HG02870 (cell line): ENCODE results near the gene IQSEC1.

ENCODE experiments used
- ATAC-seq: cut with Tn5 transposase; IDR thresholded peaks from one replicate; pipeline ENCODE4 v1.9.1; 2021; ENCODE audit warnings: mild to moderate bottlenecking, moderate library complexity; ENCODE audit not compliant: unreplicated experiment

IQSEC1 gene

DNA sequence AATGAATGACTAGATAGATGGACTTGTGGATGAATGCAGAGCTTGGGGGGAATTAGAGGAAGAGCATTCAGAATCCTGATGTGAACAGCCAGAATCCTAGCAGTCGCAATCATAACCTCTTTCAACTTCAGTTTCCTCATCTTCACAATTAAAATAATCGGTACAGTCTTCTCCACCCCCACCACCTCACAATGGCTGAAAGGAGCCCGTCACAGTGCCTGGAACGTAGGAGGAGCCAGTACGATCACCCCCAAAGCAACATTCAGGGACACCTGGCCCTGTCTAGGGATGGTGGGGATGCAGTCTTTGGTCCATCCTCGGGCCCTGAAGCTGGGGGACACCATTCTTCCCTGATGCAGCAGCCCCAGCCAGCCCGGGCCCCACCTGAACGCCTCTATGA, 151.5 kb downstream of the IQSEC1 start:
- ATAC-seq: no peak

GRCh38 chr3:12920967-12921366, 152.3 kb downstream of the IQSEC1 start:
- no peak for ATAC-seq

GRCh38 chr3:12919205-12919604, 154.0 kb downstream of the IQSEC1 start:
- no peak for ATAC-seq

DNA sequence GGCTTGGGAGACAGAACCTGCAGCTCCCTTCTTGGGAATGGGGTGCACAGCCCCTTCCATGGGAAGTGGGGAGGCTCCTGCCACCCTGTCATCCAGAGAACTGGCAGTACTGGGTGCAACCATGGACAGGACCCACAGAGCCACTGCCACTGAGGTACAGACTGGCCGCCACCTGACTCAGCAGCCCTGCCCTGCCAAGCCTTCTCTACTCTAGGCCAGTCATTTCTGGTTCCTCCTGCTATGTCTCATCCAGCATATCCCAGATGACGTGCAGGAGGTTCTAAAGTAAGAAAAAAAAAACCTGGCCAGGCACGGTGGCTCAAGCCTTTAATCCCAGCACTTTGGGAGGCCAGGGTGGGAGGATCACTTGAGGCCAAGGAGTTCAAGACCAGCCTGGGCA, 155.0 kb downstream of the IQSEC1 start:
- ATAC-seq: no peak

GRCh38 chr3:12916159-12916558, 157.1 kb downstream of the IQSEC1 start:
- ATAC-seq: peak; percentile 78

DNA sequence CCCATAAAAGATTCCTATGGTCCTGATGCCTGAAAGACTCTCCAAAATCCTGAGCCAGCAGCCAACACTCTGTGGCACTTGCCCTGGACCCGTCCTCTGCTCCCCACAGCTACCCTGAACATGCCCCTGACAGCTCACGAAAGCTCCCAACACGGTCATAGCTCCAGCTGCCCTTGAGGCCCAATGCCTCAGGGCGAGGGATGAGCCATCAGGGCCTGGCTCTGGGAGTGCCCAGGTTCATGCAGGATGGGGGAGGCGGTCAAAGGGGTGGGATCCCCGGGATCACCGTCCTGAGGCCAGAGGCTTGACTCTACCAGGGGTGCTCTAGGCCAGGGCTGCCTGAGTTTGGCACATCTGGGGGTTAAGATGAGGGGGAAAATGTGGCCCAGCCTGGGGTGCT, 159.1 kb downstream of the IQSEC1 start:
- ATAC-seq: no peak

DNA sequence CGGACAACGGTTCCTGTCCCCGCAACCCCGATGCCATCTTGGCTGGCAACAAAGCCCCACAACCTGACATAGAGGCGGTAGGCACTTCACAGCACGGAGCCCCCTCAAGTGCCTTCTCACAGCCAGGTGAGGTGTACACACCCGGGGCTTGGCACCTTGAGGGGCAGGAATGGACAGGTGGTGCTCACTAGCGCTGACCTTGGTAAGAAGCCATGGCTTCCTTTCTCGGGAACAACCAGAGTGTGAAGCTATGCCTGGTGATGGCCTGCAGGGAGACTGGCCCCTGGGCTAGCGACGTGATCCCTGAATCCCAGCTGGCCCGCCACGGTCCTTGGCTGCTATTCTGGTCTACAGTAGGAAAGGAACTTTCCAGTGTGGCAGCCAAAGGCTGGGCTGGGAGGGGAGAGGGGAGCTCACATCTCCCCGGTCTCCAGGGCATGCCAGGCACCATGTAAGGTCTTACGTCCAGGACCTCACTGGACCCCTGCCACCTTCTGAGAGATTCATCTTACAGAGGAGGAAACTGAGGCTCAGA, 161.3 kb downstream of the IQSEC1 start:
- ATAC-seq: no peak

GRCh38 chr3:12910356-12911099, 162.7 kb downstream of the IQSEC1 start:
- ATAC-seq: no peak

DNA sequence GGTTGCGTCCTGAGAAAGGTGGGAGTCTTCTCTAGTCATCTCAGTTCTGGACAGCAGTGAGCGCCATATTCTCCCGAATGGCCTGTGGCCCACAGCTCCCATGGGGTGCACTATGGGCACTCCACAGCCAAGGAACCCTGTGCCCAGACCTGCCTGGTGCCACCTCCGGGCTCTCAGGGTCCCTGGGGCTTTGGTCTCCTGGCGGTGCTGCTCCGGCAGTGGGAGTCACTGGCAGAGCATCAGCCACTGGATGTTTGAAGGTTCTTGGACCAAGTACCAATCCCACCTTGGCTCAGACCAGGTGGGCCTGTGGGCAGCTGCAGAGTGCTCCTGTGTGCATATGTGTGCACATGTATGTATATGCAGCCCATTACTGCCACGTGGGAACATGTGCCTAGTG, 163.5 kb downstream of the IQSEC1 start:
- no peak for ATAC-seq

DNA sequence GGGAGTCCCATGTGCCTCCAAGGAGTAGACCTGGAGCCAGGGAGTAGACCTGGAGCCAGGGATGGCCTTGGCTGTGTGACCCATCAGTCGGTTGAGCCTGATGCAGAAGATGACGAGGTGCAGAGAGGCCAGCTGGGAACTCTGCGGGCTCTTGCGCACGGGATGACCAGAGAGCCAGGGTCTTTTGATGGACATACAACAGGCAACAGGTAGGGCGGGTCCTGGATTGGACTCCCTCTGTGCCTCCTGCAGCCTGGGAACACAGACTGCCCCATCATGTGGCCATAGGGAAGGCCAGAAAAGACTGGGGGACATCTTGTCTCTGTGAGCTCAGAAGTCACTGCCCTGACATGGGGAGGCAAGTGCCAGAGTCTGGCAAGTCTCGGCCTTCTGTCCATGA, 164.4 kb downstream of the IQSEC1 start:
- ATAC-seq: no peak

GRCh38 chr3:12908136-12908730, 165.0 kb downstream of the IQSEC1 start:
- ATAC-seq: no peak

DNA sequence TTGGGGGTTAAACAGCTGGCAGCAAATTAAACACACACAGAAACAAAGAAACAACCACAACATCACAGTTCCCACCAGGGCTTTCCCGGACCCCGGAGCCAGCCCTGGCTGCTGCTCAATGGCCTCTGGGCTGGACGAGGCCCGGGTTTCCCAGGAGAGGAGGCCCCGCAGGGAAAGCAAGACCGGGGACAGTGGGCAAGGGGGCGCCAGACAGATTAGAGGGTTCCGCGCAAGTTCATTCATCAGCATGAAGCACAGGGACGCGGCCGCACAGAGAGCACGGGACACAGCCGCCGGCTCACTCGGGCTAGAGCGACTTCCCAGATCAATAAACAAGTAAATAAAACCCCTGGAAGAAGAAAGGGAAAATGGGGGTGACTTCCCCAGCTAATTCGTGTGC, 165.5 kb downstream of the IQSEC1 start:
- no peak for ATAC-seq

DNA sequence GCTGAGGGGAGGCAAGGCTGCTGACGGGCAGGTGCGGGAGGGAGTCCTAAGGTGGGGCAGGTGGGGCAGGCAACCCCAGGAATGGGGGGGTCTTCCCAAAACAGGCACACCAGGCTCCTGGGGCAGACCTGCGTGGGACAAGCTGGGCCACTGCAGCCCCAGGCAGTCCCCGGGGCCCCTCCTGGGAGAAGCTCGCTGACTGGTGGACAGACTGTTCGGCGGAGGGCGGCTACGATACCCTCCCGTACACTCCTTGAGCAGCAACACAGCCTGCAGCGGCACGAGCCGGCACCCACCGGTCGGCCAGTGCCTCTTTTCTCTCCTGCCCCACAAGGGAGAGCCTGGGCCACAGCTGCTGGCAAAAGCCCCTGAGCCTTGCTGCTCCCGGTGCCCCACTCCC, 165.9 kb downstream of the IQSEC1 start:
- no peak for ATAC-seq

DNA sequence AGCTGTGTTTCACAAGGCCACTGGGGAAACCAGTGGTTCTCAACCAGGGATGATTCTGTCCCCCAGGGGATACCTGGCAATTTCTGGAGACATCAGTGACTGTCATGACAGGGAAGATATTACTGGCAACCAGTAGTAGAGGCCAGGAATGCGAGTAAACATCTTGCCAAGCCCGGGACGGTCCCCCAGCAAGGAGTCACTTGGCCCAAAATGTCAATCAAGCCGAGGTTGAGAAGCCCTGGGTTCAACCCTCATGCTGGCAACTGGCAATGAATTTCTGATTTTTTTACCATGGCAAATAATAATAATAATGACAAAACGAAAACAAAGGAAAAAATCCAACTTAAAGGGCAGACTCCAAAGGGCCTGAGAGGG, 166.3 kb downstream of the IQSEC1 start:
- no peak for ATAC-seq

GRCh38 chr3:12906141-12906915, 166.9 kb downstream of the IQSEC1 start:
- no peak for ATAC-seq

DNA sequence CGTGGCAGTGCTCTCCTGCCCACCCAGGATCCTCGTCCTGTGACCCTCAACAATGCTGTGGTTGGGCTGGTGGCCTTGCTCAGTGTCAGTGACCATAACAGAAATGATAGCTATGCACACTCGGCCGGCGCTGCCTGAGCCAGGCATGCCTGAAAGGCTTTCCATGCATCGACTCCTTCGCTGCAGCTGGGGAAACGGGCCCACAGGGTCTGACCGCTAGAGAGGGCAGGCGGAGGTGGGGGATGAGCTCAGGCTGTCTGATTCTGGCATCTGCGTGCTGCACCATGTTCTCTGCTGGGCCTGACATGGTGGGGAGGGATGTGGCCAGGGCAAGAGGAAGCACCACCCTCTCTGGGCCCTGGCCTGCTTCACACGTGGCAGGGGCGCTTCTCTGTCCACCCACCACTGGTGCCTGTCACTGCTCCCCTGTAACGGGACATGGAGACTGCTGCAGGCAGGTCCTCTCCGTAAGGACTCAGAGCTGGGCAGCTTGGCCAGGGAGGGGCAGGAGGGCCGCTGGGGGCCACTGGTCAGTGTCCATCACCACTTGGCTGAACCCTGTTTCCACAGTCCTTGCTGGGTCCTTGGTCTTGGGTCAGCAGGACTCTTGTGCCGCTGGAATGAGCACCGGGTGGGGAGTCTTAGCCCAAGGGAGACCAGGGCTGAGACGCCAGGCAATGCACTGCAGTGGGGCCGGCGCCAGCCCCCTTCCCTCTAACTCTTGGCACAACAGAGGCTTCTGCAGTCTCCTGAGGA, 167.7 kb downstream of the IQSEC1 start:
- ATAC-seq: no peak

DNA sequence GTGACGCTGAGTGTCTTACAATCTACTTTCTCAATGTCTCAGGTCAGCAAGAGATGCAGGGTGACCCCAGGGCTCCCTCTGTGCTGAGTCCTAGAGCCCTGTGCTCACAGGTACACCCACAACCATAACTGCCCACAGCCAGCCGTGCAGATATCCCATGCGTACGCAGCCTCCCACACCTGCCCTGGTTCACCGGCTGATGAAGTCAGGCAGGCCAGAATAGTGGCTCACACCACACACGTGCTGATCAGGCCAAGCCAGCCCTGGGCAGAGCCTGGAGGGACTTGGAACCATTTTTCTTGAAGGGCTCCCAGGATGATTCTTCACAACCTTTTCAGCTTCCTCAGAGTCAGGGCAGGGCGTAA, 168.3 kb downstream of the IQSEC1 start:
- ATAC-seq: no peak

GRCh38 chr3:12903881-12904280, 169.3 kb downstream of the IQSEC1 start:
- no peak for ATAC-seq

DNA sequence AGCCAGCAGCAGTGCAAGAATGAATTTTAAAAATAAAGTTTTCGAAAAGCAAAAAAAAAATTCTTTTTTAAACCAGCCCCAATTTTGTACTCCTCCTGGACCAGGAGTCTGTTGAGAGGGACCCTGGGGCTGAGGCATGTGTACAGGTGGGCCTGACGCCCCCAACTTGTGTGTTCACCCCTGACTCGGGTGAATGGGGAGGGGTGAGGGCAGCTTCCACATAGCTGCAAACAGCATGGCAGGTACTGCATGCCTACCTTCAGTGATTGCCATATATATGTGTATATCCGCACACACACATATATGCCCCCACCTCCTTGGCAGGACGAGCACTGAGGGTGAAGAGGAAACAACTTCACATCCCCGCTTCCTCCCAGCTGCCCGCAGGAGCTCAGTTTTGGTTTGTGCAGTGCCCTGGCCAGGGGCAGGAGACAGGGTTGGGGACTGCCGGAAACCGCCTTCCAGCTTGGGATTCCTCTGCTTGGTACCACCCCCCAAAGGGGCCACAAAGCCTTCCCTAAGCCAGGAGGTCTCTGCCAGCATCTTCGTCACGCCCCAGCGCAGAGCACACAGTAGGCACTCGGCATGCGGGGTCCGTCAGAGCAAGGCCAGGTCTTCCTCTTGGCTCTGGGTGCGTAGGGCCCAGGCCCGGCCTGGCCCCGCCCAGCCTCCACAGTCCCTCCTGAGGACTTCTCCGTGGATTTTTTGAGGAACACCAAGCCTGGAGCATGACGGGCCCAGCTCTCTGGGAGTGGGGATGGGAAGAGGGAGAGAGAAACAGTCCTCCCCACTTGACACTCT, 170.0 kb downstream of the IQSEC1 start:
- no peak for ATAC-seq
